Mesendoderm (in vitro differentiated cells): ENCODE results near the gene SULT1C2.

Experiments
- DNase-seq: peaks from one replicate; pipeline ENCODE4 v3.0.0; 2013
- H2AK5ac ChIP-seq: 2 replicates; pipeline ENCODE4 v1.6.1; 2013; ENCODE audit warnings: low read length, inconsistent platforms
- H2BK120ac ChIP-seq: 2 replicates; pipeline ENCODE4 v1.6.1; 2013; ENCODE audit warnings: low read depth, mild to moderate bottlenecking, low read length, moderate library complexity, mixed read lengths
- H2BK15ac ChIP-seq: replicated peaks from 2 replicates; pipeline ENCODE4 v1.6.1; 2013; ENCODE audit warnings: low read depth, mild to moderate bottlenecking, moderate library complexity
- H2BK5ac ChIP-seq: 2 replicates; pipeline ENCODE4 v1.6.1; 2013; ENCODE audit warnings: low read length, inconsistent platforms
- H3K18ac ChIP-seq: 2 replicates; pipeline ENCODE4 v1.6.1; 2013; ENCODE audit warnings: mild to moderate bottlenecking, low read length, mixed read lengths
- H3K23ac ChIP-seq: one replicate; pipeline ENCODE4 v1.6.1; 2013; ENCODE audit warnings: low read length
- H3K27ac ChIP-seq: 2 replicates; pipeline ENCODE4 v1.5.1; 2013; ENCODE audit warnings: low read depth, mild to moderate bottlenecking, inconsistent platforms, low read length, moderate library complexity
- H3K27me3 ChIP-seq: 2 replicates; pipeline ENCODE4 v1.6.1; 2013; ENCODE audit warnings: low read length, control low read depth, mild to moderate bottlenecking, inconsistent platforms; ENCODE audit not compliant: insufficient read depth, poor library complexity
- H3K36me3 ChIP-seq: 2 replicates; pipeline ENCODE4 v1.6.1; 2013; ENCODE audit warnings: low read length, inconsistent platforms; ENCODE audit not compliant: control insufficient read depth, insufficient read depth
- H3K4ac ChIP-seq: one replicate; pipeline ENCODE4 v1.6.1; 2013; ENCODE audit warnings: low read depth, mild to moderate bottlenecking, low read length, moderate library complexity
- H3K4me1 ChIP-seq: 2 replicates; pipeline ENCODE4 v1.6.1; 2013; ENCODE audit warnings: low read depth, low read length, inconsistent platforms; ENCODE audit not compliant: control insufficient read depth
- H3K4me2 ChIP-seq: 2 replicates; pipeline ENCODE4 v1.6.1; 2013; ENCODE audit warnings: low read length
- H3K4me3 ChIP-seq: 2 replicates; pipeline ENCODE4 v1.5.1; 2013; ENCODE audit warnings: mild to moderate bottlenecking, low read length
- H3K56ac ChIP-seq: one replicate; pipeline ENCODE4 v1.6.1; 2013; ENCODE audit warnings: low read length
- H3K79me1 ChIP-seq: 2 replicates; pipeline ENCODE4 v1.6.1; 2013; ENCODE audit warnings: low read length, inconsistent platforms
- H3K79me2 ChIP-seq: 2 replicates; pipeline ENCODE4 v1.6.1; 2013; ENCODE audit warnings: mild to moderate bottlenecking, low read length; ENCODE audit not compliant: control insufficient read depth, insufficient read depth
- H3K9ac ChIP-seq: 2 replicates; pipeline ENCODE4 v1.6.1; 2013; ENCODE audit warnings: low read length, inconsistent platforms
- H4K5ac ChIP-seq: one replicate; pipeline ENCODE4 v1.6.1; 2013; ENCODE audit warnings: low read length
- H4K8ac ChIP-seq: one replicate; pipeline ENCODE4 v1.6.1; 2013; ENCODE audit warnings: low read depth, mild to moderate bottlenecking, control low read depth, low read length, moderate library complexity
- WGBS: extraction: QIAGEN DNeasy Blood & Tissue Kit; methylation state at CpG from one replicate; pipeline ENCODE4 v1.1.7; 2013; ENCODE audit warnings: low lambda C conversion rate, missing lambda C conversion rate; ENCODE audit not compliant: insufficient coverage; ENCODE audit errors: extremely low coverage; 5-methylcytosine and 5-hydroxymethylcytosine counted together

SULT1C2 gene

GRCh38 chr2:108253106-108253505 is 35.6 kb upstream of the SULT1C2 start:
- Histone ChIP-seq H3K27ac (no peak overlapping the region), H3K79me2 (no peaks in the 10 kb centered on the region), H2BK15ac (no peak overlapping the region), H3K27me3 (no peaks in the 10 kb centered on the region), H3K4me2 (no peak overlapping the region), H3K79me1 (no peaks in the 10 kb centered on the region), H2BK5ac (no peak overlapping the region), H2AK5ac (no peak overlapping the region), H3K23ac (no peak overlapping the region), H3K18ac (no peak overlapping the region), H3K36me3 (no peaks in the 10 kb centered on the region), H3K4me1 (no peaks in the 10 kb centered on the region), H4K5ac (no peak overlapping the region), H3K4me3 (no peak overlapping the region), H3K4ac (no peak overlapping the region), H3K56ac (no peak overlapping the region), H4K8ac (no peak overlapping the region), H3K9ac (no peak overlapping the region), H2BK120ac (no peak overlapping the region)
- no CpG with 5 or more reads among the region's 1 CpG for WGBS
- DNase-seq = no peak

DNA sequence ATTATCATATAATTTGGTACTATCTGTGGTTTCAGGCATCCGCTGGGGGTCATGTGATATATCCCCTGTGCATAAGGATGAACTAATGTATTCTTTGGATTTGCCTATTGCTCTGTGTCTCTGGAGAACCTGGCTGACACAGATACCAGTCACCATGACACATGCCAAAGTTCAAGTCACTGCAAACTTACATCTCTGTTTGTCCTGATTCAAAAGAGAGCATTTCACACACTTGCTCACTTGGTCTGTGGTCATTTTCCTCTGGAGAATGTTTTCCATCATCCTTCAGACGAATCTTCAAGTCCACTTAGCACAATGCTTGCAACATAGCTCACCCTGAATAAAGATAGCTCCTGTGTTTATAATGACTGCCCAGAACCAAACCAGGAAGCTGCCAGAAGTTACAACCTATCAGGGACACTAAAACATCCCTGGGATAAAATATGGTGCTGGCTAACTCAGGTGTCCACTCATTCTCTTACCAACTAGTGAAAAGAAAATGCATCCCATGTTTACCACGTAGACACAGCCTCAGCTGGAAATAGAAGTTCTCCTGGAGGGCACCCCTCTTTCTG is 30.9 kb upstream of the SULT1C2 start:
- no peaks in the 10 kb centered on the region for H3K4me1 ChIP-seq
- no peaks in the 10 kb centered on the region for H3K79me2 ChIP-seq
- no peak overlapping the region for H2BK15ac ChIP-seq
- no peak overlapping the region for H2BK120ac ChIP-seq
- H3K4me2 ChIP-seq = no peak overlapping the region
- no peaks in the 10 kb centered on the region for H3K27me3 ChIP-seq
- DNase-seq = no peak
- no peak overlapping the region for H3K4ac ChIP-seq
- H3K4me3 ChIP-seq = no peak overlapping the region
- no peaks in the 10 kb centered on the region for H3K79me1 ChIP-seq
- H3K56ac ChIP-seq = no peak overlapping the region
- H3K36me3 ChIP-seq = no peaks in the 10 kb centered on the region
- no peak overlapping the region for H3K23ac ChIP-seq
- no CpG with 5 or more reads among the region's 3 CpGs for WGBS
- no peak overlapping the region for H3K27ac ChIP-seq
- H3K9ac ChIP-seq = no peak overlapping the region
- no peak overlapping the region for H2BK5ac ChIP-seq
- H2AK5ac ChIP-seq = no peak overlapping the region
- H4K8ac ChIP-seq = no peak overlapping the region
- no peak overlapping the region for H4K5ac ChIP-seq
- no peak overlapping the region for H3K18ac ChIP-seq

DNA sequence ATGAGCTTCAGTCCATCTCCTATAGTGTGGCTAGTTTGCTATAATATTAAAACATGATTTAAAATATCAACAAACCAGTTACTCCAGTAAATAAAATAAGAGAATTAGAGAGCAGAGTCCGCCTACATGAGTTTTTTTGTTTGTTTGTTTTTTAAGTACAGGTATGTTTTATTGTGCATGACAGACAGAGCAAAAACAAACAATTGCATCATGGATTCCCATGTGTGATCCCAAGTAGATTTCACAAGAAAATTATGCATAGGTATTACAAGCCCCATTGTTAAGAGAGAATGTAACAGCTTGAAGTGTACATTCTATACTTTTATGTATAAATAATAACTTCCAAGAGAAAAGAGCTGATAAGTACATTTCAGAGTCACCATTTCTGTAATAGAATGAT is 27.9 kb upstream of the SULT1C2 start:
- no peak overlapping the region for H3K18ac ChIP-seq
- H3K4ac ChIP-seq = no peak overlapping the region
- no peaks in the 10 kb centered on the region for H3K79me1 ChIP-seq
- no peak overlapping the region for H2BK120ac ChIP-seq
- no peak overlapping the region for H3K9ac ChIP-seq
- WGBS = no CpG with 5 or more reads among the region's 1 CpG
- no peak overlapping the region for H2BK15ac ChIP-seq
- H3K27ac ChIP-seq = no peak overlapping the region
- H2AK5ac ChIP-seq = no peak overlapping the region
- no peak overlapping the region for H3K56ac ChIP-seq
- no peak for DNase-seq
- H3K27me3 ChIP-seq = no peaks in the 10 kb centered on the region
- no peak overlapping the region for H4K8ac ChIP-seq
- no peak overlapping the region for H3K4me2 ChIP-seq
- H4K5ac ChIP-seq = no peak overlapping the region
- no peaks in the 10 kb centered on the region for H3K79me2 ChIP-seq
- H3K4me3 ChIP-seq = no peak overlapping the region
- H3K4me1 ChIP-seq = no peaks in the 10 kb centered on the region
- H3K23ac ChIP-seq = no peak overlapping the region
- no peak overlapping the region for H2BK5ac ChIP-seq
- H3K36me3 ChIP-seq = no peaks in the 10 kb centered on the region

DNA sequence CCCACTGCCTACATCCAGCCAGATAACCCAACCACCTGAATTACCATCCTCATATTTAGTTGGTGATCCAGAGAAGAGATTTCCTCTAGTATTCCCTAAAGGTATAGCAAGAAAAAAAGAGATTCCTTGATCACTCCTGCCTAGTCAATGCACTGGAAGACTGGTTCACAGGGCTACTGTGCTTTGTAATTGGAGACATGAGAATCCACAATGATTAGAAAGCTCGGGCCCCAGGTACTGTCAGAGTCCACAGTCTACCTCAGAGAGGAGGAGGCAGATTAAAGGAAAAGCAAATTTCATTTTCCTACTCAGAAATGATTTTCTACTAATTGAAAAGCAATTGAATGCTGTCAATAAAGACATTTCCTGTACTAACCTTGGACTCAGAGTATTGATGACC is 26.7 kb upstream of the SULT1C2 start:
- H3K56ac ChIP-seq = no peak overlapping the region
- H3K4me1 ChIP-seq = no peaks in the 10 kb centered on the region
- no peak overlapping the region for H3K18ac ChIP-seq
- no CpG with 5 or more reads among the region's 1 CpG for WGBS
- no peak overlapping the region for H2AK5ac ChIP-seq
- no peak overlapping the region for H3K9ac ChIP-seq
- no peak overlapping the region for H2BK15ac ChIP-seq
- H3K27ac ChIP-seq = no peak overlapping the region
- H3K27me3 ChIP-seq = no peaks in the 10 kb centered on the region
- no peak overlapping the region for H2BK5ac ChIP-seq
- H3K79me1 ChIP-seq = no peaks in the 10 kb centered on the region
- H3K23ac ChIP-seq = no peak overlapping the region
- H3K79me2 ChIP-seq = no peaks in the 10 kb centered on the region
- H4K5ac ChIP-seq = no peak overlapping the region
- H3K4ac ChIP-seq = no peak overlapping the region
- no peak overlapping the region for H3K4me3 ChIP-seq
- H4K8ac ChIP-seq = no peak overlapping the region
- H2BK120ac ChIP-seq = no peak overlapping the region
- no peaks in the 10 kb centered on the region for H3K36me3 ChIP-seq
- no peak for DNase-seq
- H3K4me2 ChIP-seq = no peak overlapping the region

DNA sequence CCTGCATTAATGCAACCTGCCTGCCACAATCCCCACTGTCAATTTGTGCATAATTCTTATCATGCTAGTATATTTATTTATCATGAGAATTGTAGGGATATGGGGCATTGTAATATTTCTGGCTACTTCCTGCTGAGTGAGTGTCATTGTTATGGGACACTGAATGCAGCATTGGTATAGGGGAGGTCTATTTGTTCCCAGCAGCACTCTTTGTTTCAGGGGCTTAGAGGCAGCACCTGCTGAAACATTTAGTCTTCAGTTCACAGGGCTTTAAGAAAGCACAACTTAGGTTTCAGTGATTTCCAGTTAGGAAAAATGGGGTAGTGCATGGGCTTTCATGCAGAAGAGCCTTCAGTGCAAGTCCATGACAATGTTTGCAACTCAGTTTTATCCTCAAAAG is 25.3 kb upstream of the SULT1C2 start:
- H3K23ac ChIP-seq = no peak overlapping the region
- H3K4me1 ChIP-seq = no peaks in the 10 kb centered on the region
- H3K79me1 ChIP-seq = no peaks in the 10 kb centered on the region
- H2BK120ac ChIP-seq = no peak overlapping the region
- no peak overlapping the region for H3K56ac ChIP-seq
- no peak for DNase-seq
- no peak overlapping the region for H2BK15ac ChIP-seq
- no peak overlapping the region for H2BK5ac ChIP-seq
- H2AK5ac ChIP-seq = no peak overlapping the region
- H3K4ac ChIP-seq = no peak overlapping the region
- no peak overlapping the region for H4K8ac ChIP-seq
- no peak overlapping the region for H3K4me2 ChIP-seq
- no peaks in the 10 kb centered on the region for H3K79me2 ChIP-seq
- H4K5ac ChIP-seq = no peak overlapping the region
- no peaks in the 10 kb centered on the region for H3K36me3 ChIP-seq
- H3K4me3 ChIP-seq = no peak overlapping the region
- H3K9ac ChIP-seq = no peak overlapping the region
- no peaks in the 10 kb centered on the region for H3K27me3 ChIP-seq
- no peak overlapping the region for H3K27ac ChIP-seq
- no peak overlapping the region for H3K18ac ChIP-seq

GRCh38 chr2:108266218-108266617 is 22.5 kb upstream of the SULT1C2 start:
- H2BK5ac ChIP-seq = no peak overlapping the region
- no peak overlapping the region for H2BK120ac ChIP-seq
- H3K4me3 ChIP-seq = no peak overlapping the region
- no peak overlapping the region for H4K5ac ChIP-seq
- H3K18ac ChIP-seq = no peak overlapping the region
- no peaks in the 10 kb centered on the region for H3K27me3 ChIP-seq
- no peak overlapping the region for H3K4me2 ChIP-seq
- DNase-seq = no peak
- H4K8ac ChIP-seq = no peak overlapping the region
- no peak overlapping the region for H2BK15ac ChIP-seq
- no CpG with 5 or more reads among the region's 3 CpGs for WGBS
- H3K9ac ChIP-seq = no peak overlapping the region
- no peak overlapping the region for H3K23ac ChIP-seq
- no peaks in the 10 kb centered on the region for H3K79me2 ChIP-seq
- H3K36me3 ChIP-seq = no peaks in the 10 kb centered on the region
- no peak overlapping the region for H3K56ac ChIP-seq
- no peak overlapping the region for H3K27ac ChIP-seq
- H3K4ac ChIP-seq = no peak overlapping the region
- no peak overlapping the region for H2AK5ac ChIP-seq
- H3K4me1 ChIP-seq = no peaks in the 10 kb centered on the region
- H3K79me1 ChIP-seq = no peaks in the 10 kb centered on the region
